GM13977 (cell line): ENCODE results near the gene LTBP1.

Source experiments
- DNase-seq: peaks from one replicate; pipeline ENCODE4 v3.0.0; 2012; ENCODE audit warnings: low spot score
- in situ Hi-C: fragments of 300-500 bp; cut with MboI; formaldehyde crosslinking; loops from one replicate; pipeline ENCODE4 v1.12.0; 2022; ENCODE audit warnings: low sequenced_read_pairs, low pct_unique_long_range_greater_than_20kb, mixed read lengths, inconsistent platforms; ENCODE audit not compliant: unreplicated experiment
- TF ChIP-seq, protein P1 (sequence below): IDR thresholded peaks from 2 replicates; pipeline ENCODE4 v1.5.1; 2012; ENCODE audit warnings: mild to moderate bottlenecking, control low read depth; ENCODE audit not compliant: insufficient read depth; ENCODE audit errors: extremely low read depth, missing control alignments

The LTBP1 gene

DNA sequence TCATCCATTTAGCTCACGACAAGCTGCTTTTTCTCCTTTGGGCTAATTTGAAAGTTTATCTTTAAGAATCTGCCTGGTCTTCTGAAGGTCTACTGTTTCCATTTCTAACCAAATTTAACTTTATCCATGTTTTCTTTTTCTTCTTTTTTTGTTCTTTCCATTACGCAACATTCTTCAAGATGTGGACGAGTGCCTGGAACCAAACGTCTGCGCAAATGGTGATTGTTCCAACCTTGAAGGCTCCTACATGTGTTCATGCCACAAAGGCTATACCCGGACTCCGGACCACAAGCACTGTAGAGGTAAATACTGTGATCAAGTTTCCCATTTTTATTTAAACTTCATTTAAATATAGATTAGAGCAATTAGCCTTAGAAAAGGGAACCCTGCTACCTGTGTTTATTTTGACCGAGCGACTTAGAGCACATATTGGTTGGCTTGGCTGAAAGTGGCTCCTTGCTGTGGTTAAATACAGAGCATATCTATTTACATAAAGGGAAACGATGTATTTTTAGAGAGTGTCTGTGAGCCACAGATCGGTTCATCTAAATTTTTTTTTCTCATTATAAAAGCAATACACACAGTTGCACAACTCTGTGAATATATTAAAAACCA, 346.3 kb downstream of the LTBP1 start:
- in situ Hi-C loops = no loop called here

GRCh38 chr2:33298233-33298632, 351.5 kb downstream of the LTBP1 start:
- in situ Hi-C loops = no loop called here
- no peak for DNase-seq
- TF ChIP-seq, protein P1, sequence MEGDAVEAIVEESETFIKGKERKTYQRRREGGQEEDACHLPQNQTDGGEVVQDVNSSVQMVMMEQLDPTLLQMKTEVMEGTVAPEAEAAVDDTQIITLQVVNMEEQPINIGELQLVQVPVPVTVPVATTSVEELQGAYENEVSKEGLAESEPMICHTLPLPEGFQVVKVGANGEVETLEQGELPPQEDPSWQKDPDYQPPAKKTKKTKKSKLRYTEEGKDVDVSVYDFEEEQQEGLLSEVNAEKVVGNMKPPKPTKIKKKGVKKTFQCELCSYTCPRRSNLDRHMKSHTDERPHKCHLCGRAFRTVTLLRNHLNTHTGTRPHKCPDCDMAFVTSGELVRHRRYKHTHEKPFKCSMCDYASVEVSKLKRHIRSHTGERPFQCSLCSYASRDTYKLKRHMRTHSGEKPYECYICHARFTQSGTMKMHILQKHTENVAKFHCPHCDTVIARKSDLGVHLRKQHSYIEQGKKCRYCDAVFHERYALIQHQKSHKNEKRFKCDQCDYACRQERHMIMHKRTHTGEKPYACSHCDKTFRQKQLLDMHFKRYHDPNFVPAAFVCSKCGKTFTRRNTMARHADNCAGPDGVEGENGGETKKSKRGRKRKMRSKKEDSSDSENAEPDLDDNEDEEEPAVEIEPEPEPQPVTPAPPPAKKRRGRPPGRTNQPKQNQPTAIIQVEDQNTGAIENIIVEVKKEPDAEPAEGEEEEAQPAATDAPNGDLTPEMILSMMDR = no peak

More for the DNA sequence above, 346.3 kb downstream of the LTBP1 start:
- no peak for DNase-seq
- TF ChIP-seq, protein P1 = no peak

- no peak for DNase-seq
- TF ChIP-seq, protein P1 = no peak
- in situ Hi-C loops = no loop called here
These were observed 354.6 kb downstream of the LTBP1 start for GRCh38 chr2:33301355-33301754.

DNA sequence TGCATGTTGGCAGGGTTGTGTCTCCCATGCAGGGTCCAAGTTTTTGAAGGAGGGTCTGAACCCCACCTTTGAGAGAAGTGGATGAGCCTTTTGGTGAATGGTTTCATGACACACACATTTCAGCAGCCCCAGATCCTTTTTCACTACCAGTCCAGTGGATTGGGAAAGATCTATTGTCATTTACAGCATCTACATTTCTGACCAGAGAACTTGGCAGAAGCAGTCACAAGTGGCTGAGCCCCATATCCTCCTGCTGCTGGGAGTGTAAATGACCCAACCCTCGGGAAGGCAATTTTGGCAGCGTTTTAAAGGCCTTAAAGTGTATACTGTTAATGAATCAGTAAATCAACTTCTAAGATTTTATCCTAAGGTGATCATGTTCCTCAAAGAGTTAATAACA, 355.6 kb downstream of the LTBP1 start:
- TF ChIP-seq, protein P1 = no peak
- DNase-seq = no peak
- in situ Hi-C loops = no loop called here

DNA sequence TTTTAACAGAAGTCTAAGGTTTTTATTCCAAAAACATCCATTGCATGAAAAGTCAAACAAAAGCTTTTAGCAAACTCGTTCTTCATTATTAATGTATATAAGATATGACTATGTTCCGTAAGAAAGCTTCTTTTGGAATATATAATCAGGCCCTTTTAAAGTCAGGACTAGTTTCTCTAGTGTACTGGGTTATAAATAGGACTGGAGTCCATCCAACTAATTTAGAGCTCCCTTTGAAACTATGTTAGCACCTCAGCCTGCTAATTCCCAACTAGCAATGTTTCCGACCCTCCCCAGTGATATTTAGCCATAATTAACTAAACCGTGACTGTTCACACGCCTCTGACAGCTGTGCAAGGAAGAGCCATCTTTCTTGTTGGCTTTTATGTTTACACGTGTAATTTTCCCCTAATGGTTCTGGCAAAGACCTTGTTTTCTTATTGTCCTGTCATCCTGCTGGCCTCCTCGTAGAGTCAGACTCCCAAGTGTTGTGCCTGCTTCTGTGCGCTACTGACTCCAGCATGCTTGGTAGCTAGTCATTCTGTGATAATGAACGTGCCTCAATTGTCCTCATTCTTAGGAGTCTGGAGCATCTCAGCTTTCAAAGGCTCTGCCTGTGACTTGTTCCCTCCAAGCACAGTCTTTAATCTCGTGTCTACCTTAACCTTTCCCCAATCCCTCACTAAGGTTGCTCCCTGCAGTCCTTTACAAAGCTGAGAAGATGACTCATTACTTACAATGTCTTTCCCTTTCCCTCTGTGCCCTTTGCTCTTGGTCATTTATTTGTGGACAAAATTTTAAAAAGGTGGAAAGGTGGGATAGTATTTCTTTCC, 357.5 kb downstream of the LTBP1 start:
- in situ Hi-C loops = no loop called here
- TF ChIP-seq, protein P1 = no peak
- DNase-seq = no peak

DNA sequence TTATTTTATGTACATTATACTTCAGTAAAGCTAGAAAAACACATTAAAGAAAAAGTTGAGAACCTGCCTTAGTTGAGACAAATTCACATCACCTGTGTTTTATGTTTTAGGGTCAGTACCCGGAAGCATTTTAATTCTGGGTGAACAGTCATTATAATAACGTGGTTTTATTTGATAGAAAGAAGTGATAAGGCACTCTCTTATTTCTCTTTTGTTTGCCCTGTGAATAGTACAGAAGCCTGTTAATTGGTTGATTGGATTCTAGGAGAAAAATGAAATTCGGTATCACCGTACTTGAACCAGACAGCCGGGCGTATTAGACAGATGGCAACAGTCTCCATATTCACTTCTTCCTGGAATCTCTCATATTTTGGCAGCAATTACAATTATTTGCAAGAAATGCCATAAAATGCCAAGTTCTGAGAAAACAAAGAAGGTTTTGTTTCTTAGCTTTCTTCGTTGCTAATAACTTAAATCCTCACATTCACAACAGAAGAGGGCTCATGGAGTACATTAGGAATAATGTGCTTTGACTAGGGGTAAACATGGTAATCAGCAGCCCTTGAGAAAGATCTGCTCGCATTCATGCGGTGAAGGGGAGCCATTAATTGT, 361.0 kb downstream of the LTBP1 start:
- TF ChIP-seq, protein P1 = no peak
- no peak for DNase-seq

More for the DNA sequence above, 361.0 kb downstream of the LTBP1 start:
- in situ Hi-C loops = no loop called here
